ENCODE measurements around the gene LGR4. TPM values are rescaled to one million over a fixed set of nuclear protein-coding genes. Genes with fewer than 3 reads are reported as not detected.

LGR4 gene
- total and polyA plus RNA-seq, 9 of the 15 experiments (the other 6 are each of a cell fraction or from before 2014, with no cell fraction given) = 0.94 to 10.1 (median 5.8) TPM

GRCh38 chr11:27404427-27404826, 68.2 kb downstream of the LGR4 start:
- H3K9ac ChIP-seq (ENCODE audit: insufficient read depth in 1 of 2, low read depth in 2 of 2, low read length in 2 of 2) = no peak overlapping the region
- H3K79me2 ChIP-seq (ENCODE audit: control insufficient read depth, insufficient read depth, low read length) = no peaks in the 10 kb centered on the region
- no peak overlapping the region for H3K4me3 ChIP-seq
- H3K27ac ChIP-seq (ENCODE audit: extremely low read depth, low read depth, low read length) = no peak overlapping the region
- no peak overlapping the region for H2AFZ ChIP-seq (ENCODE audit: low read depth, low read length)
- 56% methylated on average over 2 of the region's 2 CpGs for WGBS (ENCODE audit: insufficient coverage, low coverage, missing lambda C conversion rate)
- DNase-seq (ENCODE audit: extremely low read depth in 1 of 4, low spot score in 3 of 4) = no peak
- peaks cover 5 to 27% of the 10 kb centered on the region in 2 experiments; a peak in 4 of 5 replicates for H3K4me1 ChIP-seq (replicated peaks in 1 of 2; ENCODE audit: control insufficient read depth in 2 of 2, insufficient read depth in 2 of 2, low read length in 2 of 2)
- in situ Hi-C loops (cut with MboI) (no loop called here), intact Hi-C loops (cut with micrococcal nuclease) (no loop called here)
- no TSS peak for BruUV-seq (replicated peaks)
- FAIRE-seq = no peak
- no peaks in the 10 kb centered on the region for H3K27me3 ChIP-seq (ENCODE audit: control insufficient read depth in 2 of 2, insufficient read depth in 2 of 2, low read length in 2 of 2)
- no peaks in the 10 kb centered on the region for H3K9me3 ChIP-seq (replicated peaks; ENCODE audit: control insufficient read depth, insufficient read depth, low read depth, low read length)
- ChIA-PET CTCF (ENCODE audit: low intra/inter-chr PET ratio) (no interaction called here), POLR2A (interaction anchor here (1.1 to 1.6 kb wide), 3 partner anchors 9 to 17 kb away, joined by 3 to 7 read pairs (median 4); no protein-coding TSS in a partner anchor)
- no peak for ATAC-seq
- H3K4me2 ChIP-seq (ENCODE audit: insufficient read depth, low read length) = no peak overlapping the region
- no peaks in the 10 kb centered on the region; the same call in 2 of the 3 replicates for H3K36me3 ChIP-seq (ENCODE audit: control insufficient read depth, insufficient read depth, low read length)
- no peaks in the 10 kb centered on the region for H3K9me1 ChIP-seq (ENCODE audit: control insufficient read depth, insufficient read depth, low read length)
- no peaks in the 10 kb centered on the region for H4K20me1 ChIP-seq (replicated peaks; ENCODE audit: control insufficient read depth, insufficient read depth, low read length)
- TF ChIP-seq ZNF212 (CRISPR knock-in tag; IDR thresholded peaks at IDR 0.05) = no peak
- no peak for TF ChIP-seq HNRNPUL1 (IDR thresholded peaks at IDR 0.05; ENCODE audit: low read length)
- no peak for TF ChIP-seq MYBL2 (IDR thresholded peaks at IDR 0.05; ENCODE audit: low read depth)
- no peak for TF ChIP-seq MYBL2 (CRISPR knock-in tag; IDR thresholded peaks at IDR 0.05; ENCODE audit: borderline replicate concordance)
- TF ChIP-seq ELF2 (CRISPR knock-in tag; IDR thresholded peaks at IDR 0.05) = no peak
- TF ChIP-seq SP2 (IDR thresholded peaks at IDR 0.05; ENCODE audit: extremely low read depth, low read depth, low read length, poor library complexity, severe bottlenecking) = no peak
- TF ChIP-seq FOXO4 (CRISPR knock-in tag; IDR thresholded peaks at IDR 0.05) = no peak
- TF ChIP-seq KAT8 (IDR thresholded peaks at IDR 0.05; ENCODE audit: low read depth) = no peak
- TF ChIP-seq ZC3H11A (IDR thresholded peaks at IDR 0.05; ENCODE audit: low read depth, low read length) = no peak
- no peak for TF ChIP-seq IFI16 (CRISPR knock-in tag; IDR thresholded peaks at IDR 0.05)
- no peak for TF ChIP-seq ETS2 (tag; IDR thresholded peaks at IDR 0.05; ENCODE audit: borderline replicate concordance, poor library complexity, severe bottlenecking)
- no peak for TF ChIP-seq NFE2 (IDR thresholded peaks at IDR 0.05; ENCODE audit: low read depth)
- TF ChIP-seq ZNF717 (CRISPR knock-in tag; IDR thresholded peaks at IDR 0.05) = no peak
- no peak for TF ChIP-seq ZBTB40 (IDR thresholded peaks at IDR 0.05)
- no peak for TF ChIP-seq ZBTB40 (CRISPR knock-in tag; IDR thresholded peaks at IDR 0.05)
